NCI-H2196 treated with DMSO at 0.1 percent for 48 hours (cell line): ENCODE measurements around the gene SLC13A5.
"Not testable (repeated sequence)": the region's sequence is repeated elsewhere in the genome, so short reads cannot be mapped to it uniquely, and the experiment has no call there.

ENCODE experiments used
- DNase-seq: peaks from one replicate; lab custom pipeline; 2025; ENCODE audit not compliant: unreplicated experiment; lab: John Stamatoyannopoulos, UW

Gene SLC13A5

DNA sequence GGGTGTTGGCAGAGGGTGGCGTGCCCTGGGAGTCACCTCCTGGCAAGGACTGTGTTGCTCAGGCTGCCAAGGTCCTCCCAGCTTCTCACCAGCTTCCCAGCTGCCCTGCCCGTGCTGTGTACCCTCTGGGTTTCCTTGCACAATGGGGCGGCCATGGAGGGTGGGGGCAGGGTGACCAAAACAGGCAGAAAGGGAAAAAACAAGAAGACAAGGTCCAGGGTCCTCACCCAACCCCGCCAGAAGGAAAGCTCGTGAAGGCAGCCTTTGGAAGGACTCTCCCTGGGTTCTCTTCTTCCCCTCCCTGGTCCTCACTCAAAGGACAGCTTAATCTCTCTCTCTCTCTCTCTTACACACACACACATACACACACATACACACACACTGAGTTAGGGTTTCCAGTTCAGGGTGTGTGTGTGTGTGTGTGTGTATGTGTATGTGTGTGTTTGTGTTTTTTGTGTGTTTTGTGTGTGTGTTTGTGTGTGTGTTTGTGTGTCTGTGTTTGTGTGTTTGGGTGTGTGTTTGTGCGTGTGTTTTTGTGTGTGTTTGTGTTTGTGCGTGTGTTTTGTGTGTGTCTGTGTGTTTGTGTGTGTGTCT lies 2.0 kb downstream of the SLC13A5 start:
- DNase-seq, result no peak

DNA sequence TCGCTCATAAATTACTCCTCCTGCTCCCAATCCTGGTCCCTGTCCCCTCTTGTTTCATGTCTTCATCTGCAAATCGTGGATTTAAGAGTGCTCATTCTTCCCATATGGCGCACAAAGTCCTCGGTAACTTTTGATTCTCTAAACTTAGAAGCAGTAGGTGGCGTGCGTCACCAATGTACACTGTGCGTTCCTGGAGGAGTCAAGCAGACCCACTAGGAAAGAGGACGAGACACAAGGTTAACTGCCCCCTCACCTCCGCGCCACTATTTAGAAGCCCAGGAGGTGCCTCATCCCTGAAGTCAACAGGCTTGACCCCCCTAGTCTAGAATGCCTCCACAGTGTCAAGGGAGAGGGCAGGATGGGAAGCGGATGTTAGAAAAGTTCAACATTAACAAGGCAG lies 2.9 kb downstream of the SLC13A5 start:
- DNase-seq, result no peak

DNA sequence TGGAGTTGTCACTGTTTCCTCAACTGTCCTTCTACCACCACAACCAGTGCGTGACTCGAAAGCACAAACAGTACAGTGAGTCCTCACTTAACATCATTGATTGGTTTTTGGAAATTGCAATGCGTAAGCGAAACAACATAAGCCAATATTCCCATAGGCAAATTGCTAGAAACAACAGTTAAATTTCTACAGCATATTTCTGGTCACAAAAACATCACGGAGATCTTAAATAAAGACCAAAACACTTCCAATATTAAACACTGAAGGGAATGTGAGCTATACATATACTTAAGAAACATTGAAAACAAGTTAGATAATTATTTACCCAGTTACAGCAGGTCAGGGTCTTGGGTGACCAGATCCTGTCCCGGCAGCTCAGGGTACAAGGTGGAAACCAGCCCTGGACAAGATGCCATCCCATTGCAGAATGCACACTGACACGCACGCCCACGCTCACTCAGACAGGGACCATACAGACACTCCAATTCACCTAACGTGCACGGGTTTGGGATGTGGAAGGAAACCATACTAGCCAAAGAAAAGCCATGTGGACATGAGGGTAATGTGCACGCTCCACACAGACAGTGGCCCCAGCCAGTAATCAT lies 4.7 kb downstream of the SLC13A5 start:
- DNase-seq, result no peak

DNA sequence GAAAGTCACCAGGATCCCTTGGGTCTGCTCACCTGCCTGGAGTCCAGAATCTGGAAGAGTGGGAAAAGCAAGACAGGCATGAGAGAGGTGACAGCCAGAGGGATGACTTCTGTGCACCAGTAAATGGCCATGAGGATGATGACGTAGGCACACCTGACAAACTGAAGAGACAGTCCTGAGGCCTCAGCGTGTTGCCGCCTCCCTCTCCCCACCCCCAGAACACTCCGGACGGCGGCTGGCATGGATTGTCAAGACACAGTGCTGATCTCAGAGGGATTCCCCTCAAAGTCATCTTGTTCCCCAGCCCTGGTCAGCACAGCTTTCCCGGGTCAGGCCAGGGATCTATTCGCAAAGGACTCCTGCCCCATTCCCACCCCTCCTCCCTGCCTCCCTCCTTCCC lies 6.2 kb downstream of the SLC13A5 start:
- no peak for DNase-seq

DNA sequence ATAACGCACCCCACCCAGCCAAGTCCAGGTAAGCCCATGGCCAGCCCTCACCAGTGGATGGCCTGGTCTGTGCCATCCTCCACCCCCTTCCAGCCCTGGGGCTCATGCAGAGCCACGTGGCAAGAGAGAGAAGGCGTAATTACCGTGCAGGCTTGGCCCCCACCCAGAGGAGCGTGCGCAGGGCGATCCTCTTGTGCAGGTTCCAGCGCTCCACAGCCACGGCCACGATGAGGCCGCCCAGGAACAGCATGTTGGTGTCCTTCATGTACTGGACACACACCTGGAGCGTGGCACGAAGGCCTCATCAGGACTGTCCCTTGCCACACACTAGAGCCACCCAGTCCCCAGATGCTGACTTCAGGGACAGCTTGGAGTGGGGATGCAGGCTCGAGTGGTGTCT lies 6.7 kb downstream of the SLC13A5 start:
- DNase-seq, result no peak

DNA sequence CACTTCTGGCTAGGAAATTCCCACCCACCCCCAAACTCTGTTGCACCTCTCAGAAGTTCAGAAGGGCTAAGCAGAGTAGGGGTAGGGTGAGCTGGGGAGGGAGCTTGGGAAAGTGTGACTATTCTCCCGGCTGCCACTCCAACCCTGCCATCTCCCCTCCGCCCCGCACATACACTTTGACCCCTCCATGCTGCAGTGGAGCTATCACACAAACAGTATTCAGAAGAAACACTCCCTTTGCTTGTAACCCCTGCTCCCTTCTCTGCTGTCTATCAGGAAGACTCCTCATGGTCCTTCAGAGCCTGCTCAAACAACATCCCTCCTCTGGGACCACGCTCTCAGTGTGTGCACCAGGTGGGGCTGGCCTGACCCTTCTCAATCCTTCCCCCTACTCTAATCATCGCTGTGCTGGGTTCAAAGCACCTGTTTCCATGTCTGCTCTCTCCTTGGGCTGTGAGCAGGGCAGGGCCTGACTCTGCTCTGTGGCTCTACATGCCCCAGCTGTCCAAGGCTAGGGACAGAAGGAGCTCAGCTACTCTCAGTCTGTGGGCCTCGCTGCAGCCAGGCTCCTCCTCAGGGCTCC lies 8.6 kb downstream of the SLC13A5 start:
- DNase-seq, result no peak

DNA sequence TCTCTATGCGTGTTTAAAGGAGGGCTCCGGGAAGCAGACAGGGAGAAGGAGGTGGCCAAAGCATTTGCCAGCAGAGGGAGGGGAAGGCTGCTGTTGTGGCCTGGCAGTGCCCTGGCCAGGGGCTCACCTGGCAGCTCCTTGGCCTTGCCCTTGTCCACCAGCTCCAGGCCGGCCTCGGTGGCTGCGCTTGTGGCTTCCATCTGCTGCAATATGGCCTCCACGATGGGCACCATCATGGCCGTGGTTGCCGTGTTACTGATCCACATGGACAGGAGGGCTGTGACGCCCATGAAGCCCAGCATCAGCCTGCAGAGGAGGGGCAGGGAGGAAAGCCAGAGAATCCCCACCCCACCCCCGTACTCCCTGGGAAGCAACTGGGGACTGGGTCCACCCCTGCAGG lies 9.4 kb downstream of the SLC13A5 start:
- DNase-seq, result no peak

DNA sequence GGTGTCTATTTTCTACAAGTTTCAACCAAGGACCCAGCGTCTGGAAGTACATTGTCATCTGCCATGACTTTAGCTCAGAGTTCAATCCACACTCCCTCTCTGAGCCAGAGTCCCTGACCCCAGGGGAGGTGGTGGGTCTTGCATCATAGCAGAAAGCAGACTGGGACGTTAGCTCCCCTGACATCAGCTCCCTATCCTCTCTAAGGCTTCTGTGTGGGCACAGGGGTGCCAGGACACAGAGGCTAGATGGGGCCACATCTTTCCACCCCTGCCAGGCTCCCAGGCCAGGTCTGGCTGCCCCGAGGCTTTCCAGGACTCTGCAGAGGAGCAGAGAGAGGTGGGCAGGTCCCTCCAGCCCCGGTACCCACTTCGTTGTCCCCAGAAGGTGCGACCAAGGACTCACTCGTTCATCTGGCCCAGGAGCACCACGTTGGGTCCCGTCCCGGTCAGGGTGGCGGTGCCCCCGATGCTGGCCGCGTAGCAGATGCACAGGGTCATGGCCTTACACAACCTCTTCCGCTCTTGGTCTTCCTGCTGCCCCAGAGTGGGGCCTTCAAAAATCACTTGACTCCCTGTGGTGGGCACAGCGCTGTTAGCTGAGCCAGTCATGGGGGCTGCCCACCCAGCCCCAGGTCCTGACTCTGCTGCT lies 10.5 kb downstream of the SLC13A5 start:
- DNase-seq, result no peak

DNA sequence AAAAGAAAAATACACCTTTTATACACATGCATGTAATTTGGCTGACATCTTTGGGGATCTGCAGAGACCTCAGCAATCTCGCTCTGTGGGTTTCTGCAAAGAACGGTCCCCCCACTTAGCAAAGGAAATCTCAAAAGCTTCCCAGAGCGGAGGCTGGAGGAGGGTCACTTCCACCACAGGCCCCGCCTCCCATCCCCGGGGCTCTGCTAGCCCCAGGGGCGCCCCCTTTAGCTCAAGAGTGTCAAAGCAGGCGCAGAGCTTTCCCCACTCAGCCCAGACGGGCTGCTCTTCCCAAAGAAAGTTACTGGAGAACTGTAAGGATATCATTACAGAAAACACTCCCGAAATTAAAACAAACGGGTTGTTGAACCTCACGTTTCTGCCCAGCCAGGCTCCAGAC lies 11.4 kb downstream of the SLC13A5 start:
- DNase-seq, result no peak

DNA sequence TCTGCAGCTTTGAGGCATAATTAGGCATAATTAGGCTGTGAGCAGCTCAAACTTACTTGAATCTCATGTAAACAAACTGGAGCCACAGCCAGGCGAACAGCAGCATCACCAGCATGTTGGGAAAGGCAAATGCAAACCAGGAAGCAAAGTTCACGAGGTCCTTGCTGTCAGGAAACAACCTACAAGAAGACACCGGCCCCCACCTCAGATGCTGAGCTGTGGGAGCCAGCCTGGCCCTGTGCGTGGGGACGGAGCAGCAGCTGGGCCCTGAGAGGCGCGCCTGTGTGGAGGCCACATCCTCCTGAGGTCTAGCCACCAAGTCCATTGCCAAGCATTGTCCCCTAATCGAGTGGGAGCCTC lies 12.2 kb downstream of the SLC13A5 start:
- DNase-seq, result no peak

DNA sequence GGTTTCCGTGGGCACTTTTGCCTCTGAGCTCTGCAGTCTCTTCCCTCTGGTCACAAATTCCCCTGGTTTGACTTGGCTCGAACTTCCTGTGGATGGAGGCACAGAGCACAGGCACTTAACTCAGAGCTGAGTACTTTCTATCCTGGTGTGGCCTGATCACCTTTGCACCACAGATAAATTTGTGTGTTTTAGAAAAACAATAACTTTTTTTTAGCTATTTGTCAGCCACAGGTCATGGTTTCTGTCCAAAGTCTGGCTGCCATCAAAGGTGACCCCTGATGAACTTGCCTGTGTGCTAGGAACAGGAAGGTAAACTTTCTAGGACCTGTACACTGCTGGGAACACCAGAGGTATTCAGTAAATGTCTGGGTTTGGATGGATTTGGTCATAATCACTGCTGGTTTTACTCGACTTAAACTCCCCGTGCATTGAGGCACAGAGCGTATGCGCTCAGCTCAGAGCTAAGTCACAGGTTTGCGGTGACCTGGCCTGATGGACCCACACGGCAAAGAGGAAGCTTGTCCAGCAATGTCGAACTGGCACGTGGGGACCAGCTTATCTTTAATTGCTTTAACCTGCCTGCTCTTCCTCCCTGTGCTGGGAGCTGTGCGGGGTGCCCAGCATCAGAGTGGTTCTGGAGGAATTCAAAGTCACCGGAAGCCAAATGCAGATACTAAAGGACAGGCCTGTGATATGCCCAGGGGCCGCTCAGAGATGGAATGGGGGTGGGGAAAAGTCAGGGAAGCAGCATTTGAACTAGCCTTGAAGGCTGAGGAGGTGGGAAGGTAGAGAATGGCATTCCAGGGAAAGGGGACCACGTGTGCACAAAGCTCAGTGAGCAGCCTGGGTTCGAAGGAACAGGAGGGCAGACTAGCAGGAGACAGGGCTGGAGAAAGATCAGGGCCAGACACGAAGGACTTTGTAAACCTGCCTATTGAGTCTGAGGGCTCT lies 12.9 kb downstream of the SLC13A5 start:
- DNase-seq, result no peak

DNA sequence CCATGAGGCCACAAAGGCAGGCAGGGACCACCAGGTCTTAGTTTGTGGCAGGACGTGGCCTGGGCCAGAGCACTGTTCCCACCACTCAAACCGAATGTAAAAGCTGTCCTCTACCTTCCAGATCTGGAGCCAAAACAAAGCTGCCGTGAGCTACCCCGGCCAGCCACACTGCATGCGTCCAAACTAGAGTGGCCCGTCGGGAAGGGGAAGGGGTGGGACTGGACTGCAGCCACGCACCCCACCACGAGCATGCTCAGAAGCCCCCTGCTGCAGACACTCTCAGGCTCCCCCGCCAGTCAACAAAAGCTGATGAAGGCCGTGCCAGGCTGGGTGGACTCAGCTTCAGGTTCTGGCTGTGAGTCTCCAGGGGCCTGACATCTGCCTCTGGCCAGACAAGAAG lies 15.2 kb downstream of the SLC13A5 start:
- no peak for DNase-seq

DNA sequence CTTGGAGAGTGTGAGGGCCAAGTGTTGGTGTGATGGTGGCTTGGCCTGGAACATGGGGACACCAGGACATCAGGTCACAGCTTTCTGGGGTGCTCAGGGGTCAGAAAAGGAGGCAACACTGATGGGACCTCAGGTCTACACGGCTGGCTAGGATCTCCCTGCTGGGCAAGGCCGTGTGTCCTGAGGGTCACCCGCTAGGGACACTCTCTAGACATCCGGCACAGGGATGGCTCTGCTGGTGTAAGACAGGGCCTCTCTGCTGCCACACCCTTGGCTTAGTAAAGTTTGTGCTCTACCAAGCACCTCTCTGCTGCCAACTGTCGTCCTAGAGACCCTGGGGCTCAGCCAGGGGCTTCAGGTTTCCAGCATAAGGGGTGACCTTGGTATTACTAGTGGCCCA lies 16.3 kb downstream of the SLC13A5 start:
- no peak for DNase-seq

DNA sequence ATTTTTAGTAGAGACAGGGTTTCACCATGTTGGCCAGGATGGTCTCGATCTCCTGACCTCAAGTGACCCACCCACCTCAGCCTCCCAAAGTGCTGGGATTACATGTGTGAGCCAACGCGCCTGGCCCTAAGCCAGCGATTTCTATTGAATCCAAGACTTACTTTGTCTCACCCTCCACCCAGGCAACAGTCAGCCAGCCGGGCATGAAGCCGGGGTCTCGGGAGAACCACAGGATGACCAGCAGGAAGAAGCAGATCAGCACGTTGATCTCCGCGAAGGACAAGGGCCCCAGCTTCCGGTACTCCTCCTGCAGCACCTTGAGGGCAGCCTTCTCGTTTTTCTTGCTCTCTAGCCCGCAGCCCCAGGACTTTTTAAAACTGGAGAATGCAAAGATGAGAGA lies 17.6 kb downstream of the SLC13A5 start:
- DNase-seq, result no peak

DNA sequence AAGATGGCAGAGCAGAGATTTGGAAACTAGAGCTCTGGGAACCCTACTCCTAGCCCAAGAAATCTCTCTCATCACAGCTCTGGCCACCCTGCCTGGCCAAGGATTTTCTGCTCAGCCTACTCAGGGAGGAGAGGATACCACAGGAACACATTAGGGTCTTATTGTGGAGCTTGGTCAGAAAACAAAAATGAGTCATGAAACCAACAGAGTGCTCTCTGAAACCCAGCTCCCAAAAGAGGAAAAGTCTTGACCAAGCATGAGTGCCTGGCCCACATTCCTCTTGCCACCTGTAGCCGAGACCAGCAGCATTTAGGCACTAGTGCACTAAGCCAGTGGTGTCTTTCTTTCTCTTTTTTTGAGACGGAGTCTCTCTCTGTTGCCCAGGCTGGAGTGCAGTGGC lies 18.1 kb downstream of the SLC13A5 start:
- DNase-seq, result no peak

DNA sequence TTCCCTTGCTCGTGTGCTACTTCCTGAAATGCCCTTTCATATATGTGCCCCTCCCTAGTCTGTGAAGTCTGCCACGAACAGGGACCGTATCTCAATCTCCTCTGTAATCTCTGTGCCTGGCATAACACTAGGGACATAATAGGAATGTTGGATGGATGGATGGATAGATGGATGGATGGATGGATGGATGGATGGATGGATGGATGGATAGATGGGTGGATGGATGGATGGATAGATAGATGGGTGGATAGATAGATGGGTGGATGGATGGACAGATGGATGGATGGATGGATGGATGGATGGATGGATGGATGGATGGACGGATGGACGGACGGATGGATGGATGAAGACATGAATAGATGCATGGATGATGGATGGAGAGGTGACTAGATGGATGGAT lies 21.2 kb downstream of the SLC13A5 start:
- DNase-seq, result not testable (repeated sequence)

DNA sequence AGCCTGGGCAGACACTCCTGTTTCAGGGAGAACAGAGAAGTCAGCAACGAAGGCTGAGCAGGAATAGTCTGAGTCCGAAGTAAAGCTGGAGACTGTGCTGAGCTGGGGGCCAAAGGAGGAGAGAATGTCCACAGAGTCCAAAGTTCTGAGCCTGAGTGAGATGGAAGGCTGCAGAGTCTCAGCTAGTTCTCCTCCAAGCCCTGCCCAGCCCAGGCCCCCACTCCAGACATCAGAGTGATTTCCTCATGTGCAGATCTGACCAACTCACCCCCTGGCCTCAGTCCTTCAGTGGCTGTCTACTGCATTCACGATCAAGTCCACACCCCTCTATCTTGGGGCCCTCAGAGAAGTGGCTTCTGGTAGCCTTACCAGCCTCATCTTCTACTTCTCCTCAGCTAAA lies 21.6 kb downstream of the SLC13A5 start:
- no peak for DNase-seq

DNA sequence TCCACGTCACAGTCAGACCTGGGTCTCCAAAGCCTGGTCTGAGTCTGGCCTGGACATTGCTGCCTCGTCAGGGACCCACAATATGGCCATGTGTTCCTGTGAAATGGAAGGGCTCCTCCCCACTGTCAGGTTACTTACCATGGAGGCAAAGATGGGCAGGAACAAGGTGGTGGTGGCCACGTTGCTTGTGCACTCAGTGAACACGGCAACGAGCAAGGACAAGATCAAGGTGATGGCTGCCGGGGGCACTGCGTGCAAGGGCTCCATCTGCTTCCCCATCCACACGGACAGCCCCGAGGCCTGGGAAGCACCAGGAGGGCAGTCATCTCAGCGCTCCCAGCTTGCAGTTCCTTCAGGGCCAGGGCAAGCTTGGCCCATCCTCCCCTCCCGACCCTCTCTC lies 22.5 kb downstream of the SLC13A5 start:
- DNase-seq, result no peak

DNA sequence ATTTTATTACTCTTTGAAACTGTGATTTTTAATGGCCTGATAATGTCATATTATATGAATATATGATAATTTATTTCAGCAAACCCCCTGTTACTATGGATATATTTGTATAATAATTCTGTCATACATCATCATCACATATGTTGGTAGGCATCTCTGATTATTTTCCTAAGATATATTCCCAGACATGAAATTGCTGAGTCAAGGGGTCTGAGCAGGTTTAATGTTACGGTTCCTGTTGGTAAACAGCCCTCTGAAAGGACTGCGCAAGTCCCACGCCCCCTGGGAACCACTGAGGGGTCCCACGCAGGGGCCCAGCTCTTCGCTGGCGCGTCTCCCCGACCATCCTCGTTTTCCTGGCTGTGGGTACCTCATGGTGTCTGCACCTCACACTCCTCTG lies 24.2 kb downstream of the SLC13A5 start:
- no peak for DNase-seq

DNA sequence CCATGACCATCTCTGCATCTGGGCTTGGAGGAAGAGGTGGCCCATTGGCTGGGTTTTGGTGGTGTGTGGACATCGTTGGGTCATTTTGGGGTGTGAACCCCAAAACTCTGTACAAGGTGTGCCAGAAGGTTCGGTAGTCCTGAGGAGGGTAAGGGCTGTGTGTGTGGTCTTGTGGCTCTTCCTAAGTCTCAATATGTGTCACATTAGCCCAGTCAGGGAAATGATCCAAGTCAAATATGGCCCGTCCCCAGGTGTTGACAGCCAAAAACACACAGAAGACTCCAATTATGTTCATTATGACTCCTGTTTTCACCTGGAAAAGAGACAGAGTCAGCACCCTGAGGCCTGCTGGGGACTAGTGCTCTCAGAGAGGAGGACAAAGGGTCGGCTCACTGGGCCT lies 27.1 kb downstream of the SLC13A5 start:
- DNase-seq, result no peak
